HG03103 (cell line): Measurements from ENCODE around the gene OR2C3.

ENCODE experiments used
- ATAC-seq: cut with Tn5 transposase; IDR thresholded peaks from one replicate; pipeline ENCODE4 v1.9.1; 2021; ENCODE audit warnings: low read depth; ENCODE audit not compliant: unreplicated experiment

The OR2C3 gene

GRCh38 chr1:247536340-247536739 lies at the start of gene OR2C3:
Gene OR2C3 (minus strand): TSS chr1:247536440. CDS start chr1:247532511, 3,929 bp downstream.
- ATAC-seq = no peak

DNA sequence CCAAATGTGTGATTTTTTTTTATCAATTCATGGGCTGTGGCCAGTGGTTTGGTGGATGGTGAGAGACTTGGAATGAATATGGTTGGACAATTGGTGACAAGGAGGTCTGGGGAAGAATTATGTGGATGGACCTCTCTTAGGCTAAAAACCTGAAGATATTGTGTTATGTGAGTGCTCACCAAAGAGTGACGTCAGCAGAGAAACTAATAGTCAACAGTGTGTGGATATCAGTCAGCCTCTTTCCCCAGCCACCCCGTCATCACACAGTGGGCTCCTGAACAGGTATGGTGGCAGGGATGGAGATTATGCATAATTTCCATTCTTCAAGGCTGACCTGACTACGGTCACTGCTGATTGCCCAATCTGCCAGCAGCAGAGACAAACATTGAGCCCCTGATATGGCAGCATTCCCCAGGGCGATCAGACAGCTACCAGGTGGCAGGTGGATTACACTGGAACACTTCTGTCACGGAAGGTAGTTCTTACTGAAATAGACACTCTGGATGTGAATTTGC lies 42.8 kb upstream of the OR2C3 start:
- ATAC-seq = no peak

DNA sequence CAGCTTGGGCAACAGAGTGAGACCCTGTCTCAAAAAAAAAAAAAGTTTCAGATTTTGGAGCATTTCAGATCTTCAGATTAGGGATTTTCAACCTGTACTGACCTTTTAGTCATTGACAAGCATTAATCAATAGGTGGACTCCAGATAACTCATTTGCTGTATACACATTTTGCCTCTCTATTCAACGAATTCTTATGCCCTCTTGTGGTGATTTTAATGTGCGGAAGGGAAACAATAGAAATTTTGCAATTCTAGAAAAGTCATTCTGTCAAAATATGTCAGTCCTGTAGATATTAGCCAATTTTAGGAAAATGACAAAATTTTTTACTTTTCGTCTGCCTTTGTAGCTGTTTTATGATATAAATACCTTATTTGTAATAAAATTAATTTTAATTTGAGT lies 40.3 kb upstream of the OR2C3 start:
- ATAC-seq = no peak

GRCh38 chr1:247574664-247575063 lies 38.4 kb upstream of the OR2C3 start:
- no peak for ATAC-seq

- ATAC-seq = no peak
These were observed 38.0 kb upstream of the OR2C3 start for GRCh38 chr1:247574236-247574635.

- no peak for ATAC-seq
These were observed 26.0 kb upstream of the OR2C3 start for GRCh38 chr1:247562198-247562597.

- ATAC-seq = no peak
These were observed 25.5 kb upstream of the OR2C3 start for GRCh38 chr1:247561711-247562110.

GRCh38 chr1:247557926-247558674 lies 21.9 kb upstream of the OR2C3 start:
- no peak for ATAC-seq

- no peak for ATAC-seq
These were observed 16.0 kb upstream of the OR2C3 start for GRCh38 chr1:247552231-247552630.

GRCh38 chr1:247551721-247552120 lies 15.5 kb upstream of the OR2C3 start:
- no peak for ATAC-seq

GRCh38 chr1:247548769-247549182 lies 12.5 kb upstream of the OR2C3 start, which contains the start of gene GCSAML:
Gene GCSAML (plus strand): TSS chr1:247549134. CDS start chr1:247549192, 58 bp downstream.
- ATAC-seq = no peak

DNA sequence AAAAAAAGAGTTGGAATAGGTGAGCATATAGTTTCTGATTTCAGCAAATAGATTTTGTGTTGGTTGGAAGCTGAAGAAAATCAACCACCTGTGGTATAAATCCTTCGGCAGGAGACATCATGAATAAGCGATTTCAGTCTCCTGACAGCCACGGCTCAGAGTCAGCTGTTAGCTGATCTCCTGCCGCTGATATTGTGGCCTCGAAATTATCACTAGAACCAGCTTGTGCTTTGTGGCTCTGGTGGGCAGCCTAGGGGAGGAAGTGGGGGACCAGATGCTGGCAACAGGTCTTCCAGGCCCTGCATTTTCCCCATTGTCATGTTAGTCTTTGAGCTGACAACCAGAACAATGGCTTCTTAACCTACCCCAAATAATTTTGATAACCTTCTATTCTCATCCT lies 11.9 kb upstream of the OR2C3 start:
- ATAC-seq = no peak

DNA sequence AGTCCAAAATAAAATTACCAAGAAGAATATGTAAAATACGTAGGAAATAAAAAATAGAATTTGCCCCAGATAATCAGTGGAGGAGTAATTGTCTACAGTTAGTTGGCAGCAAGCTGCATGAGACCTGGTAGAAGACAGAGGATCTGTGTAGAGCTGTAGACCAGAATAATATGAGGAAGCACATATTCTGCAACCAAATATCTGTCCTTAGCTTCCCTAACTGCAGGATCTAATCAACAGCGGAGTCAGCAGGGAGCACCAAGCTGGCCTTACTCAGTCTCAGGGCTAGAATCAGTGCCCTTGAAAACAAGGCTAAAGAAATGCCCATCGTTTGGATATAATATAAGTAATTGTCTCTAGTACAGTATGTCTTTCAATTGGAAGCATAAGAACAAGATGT lies 6.6 kb upstream of the OR2C3 start:
- ATAC-seq = no peak

DNA sequence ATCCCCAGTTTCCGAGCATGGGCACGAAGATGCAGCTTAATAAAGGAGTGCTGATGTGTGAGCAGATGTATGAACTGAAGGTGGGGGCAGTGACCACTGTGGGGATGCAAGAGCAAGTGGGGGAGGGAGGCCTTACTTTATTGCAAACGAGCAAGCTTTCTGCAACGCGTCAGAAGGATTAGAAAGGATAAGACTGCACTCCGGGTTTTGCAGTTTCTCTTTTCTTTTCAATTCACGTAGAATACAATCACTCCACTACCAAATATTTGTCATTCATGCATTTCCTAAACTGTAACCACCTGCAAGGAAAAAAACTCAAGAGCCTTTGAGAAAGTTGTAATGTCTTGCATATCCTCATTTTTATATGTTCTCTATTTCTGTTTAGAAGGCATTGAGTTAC lies 4.3 kb upstream of the OR2C3 start:
- no peak for ATAC-seq

GRCh38 chr1:247539215-247539614 lies 3.0 kb upstream of the OR2C3 start:
- no peak for ATAC-seq

DNA sequence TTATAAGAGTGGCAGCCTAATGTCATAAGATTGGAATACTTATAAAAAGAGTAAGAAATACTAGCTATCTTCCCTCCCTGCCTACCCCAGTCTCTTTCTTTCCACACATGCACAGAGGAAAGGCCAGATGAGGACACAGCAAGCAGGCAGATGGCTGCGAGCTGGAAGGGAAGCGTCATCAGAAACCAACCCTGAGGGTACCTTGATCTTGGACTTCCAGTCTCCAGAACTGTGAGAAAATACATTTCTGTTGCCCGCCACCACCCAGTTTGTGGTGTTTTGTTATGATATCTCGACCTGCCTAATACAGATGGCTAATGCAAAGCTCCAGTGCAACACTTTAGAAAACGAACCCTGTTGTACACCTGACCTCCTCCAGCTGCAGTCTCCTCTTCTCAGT lies 2.3 kb upstream of the OR2C3 start:
- no peak for ATAC-seq

DNA sequence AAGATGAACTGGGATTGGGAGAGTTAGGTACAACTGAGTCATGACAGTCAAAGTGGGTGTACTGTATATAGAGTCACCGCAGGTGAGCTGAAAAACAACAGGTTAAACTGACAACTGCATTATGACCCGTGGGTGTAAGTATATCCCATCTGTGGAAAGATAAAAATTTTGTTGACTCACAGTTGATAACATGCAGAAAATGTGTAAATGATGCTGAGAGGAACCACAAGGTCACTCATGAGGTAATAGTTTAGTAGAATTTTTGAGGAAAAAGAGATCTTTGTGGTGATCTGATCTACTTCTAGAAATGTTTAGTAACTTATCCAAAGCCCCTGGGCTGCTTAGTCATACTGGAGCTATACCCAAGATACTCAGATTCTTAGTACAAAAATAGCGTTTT lies 838 bp downstream of the OR2C3 start:
- ATAC-seq = no peak

- no peak for ATAC-seq
These were observed 4.3 kb downstream of the OR2C3 start for GRCh38 chr1:247531937-247532336.

GRCh38 chr1:247530785-247531184 lies 5.5 kb downstream of the OR2C3 start:
- no peak for ATAC-seq

GRCh38 chr1:247529771-247530355 lies 6.4 kb downstream of the OR2C3 start:
- ATAC-seq = no peak

GRCh38 chr1:247528812-247529474 lies 7.3 kb downstream of the OR2C3 start:
- no peak for ATAC-seq
